AG09319 (cell line): Measurements from ENCODE around the gene TASP1.
"Not testable (repeated sequence)": the region's sequence is repeated elsewhere in the genome, so short reads cannot be mapped to it uniquely, and the experiment has no call there.

Source experiments
- DNase-seq: peaks from one replicate; pipeline ENCODE4 v3.0.0-alpha.2; 2010; ENCODE audit warnings: low read depth; ENCODE audit errors: extremely low read depth
- TF ChIP-seq, protein P1 (sequence below): IDR thresholded peaks from 2 replicates; pipeline ENCODE4 v1.5.1; 2011; ENCODE audit warnings: low read depth, mild to moderate bottlenecking, inconsistent platforms, low read length, moderate library complexity

TASP1 gene

DNA sequence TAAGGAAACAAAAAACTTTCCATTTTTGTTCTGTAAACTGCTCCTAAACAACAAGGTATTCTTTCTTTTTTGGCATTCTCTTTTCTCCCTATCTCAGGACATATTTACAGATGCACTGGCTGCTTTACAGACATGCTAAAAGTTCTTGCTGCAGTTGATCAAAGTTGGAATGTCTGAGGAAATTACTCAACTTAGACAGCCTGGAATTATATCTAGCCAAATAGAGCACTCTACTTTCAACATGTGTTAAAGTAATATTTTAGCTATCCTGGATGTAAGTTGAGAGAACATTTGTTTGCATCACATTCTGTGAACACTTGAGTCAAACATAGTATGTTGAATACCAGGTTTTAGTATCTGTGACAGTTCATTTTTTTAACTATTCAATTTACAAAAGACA is 24.8 kb downstream of the TASP1 start:
- no peak for DNase-seq
- TF ChIP-seq, protein P1, sequence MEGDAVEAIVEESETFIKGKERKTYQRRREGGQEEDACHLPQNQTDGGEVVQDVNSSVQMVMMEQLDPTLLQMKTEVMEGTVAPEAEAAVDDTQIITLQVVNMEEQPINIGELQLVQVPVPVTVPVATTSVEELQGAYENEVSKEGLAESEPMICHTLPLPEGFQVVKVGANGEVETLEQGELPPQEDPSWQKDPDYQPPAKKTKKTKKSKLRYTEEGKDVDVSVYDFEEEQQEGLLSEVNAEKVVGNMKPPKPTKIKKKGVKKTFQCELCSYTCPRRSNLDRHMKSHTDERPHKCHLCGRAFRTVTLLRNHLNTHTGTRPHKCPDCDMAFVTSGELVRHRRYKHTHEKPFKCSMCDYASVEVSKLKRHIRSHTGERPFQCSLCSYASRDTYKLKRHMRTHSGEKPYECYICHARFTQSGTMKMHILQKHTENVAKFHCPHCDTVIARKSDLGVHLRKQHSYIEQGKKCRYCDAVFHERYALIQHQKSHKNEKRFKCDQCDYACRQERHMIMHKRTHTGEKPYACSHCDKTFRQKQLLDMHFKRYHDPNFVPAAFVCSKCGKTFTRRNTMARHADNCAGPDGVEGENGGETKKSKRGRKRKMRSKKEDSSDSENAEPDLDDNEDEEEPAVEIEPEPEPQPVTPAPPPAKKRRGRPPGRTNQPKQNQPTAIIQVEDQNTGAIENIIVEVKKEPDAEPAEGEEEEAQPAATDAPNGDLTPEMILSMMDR, result no peak

DNA sequence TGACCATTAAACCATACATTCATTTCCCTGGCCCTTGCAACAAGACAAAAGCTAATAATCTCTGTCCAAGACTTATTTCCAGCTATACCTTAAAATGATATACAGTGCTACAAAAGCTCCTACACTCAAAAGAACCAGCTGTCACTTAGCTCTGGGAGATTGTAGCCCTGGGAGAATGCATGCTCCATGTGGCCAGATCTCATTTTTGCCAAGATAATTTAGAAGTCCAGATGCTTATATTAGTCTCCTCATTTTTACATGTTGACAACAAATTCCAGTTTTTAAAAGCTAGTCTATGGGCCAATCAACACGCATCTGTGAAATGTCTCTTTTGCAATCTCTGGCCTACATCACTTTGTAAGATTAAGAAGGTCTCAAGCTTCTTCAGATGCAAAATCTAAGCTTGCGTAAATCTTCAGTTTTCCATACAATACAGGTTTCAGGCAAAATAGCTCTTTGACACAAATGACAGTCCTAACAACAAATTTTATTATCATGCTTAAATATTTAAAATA is 27.1 kb downstream of the TASP1 start:
- TF ChIP-seq, protein P1, result no peak
- DNase-seq, result no peak

DNA sequence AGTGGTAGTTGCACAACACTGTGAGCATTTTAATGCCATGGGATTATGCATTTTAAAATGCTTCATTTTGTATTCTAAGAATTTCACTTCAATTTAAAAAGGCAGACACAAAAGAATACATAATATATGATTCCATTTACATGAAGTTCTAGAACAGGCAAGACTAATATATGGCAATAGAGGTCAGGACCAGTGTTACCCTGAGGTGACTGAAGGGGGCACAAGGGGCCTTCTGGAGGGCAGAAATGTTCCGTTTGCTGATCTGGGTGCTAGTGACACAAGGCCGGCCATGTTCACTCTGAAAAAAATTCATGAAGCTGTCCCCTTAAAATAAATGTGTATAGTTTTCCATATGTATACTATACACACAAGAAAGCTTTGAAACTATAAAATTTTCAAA is 28.5 kb downstream of the TASP1 start:
- no peak for DNase-seq

DNA sequence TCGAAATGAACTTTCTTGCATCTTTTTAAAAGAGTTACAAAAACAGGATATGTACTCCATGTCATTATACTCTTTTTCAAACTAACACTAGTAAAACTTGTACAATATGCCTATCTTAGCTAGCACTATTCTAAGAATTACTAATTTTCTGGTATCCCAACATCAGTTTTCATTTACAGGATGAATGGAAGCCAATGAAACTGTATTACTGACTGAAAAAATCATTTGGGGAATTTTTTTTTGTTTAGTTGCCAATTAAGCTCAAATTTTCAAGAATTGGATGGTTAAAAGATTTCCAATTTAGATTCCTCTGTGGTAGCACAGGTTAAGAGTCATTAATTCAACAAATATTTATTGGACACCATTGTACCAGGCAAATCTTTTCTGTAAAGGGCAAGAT is 30.7 kb downstream of the TASP1 start:
- DNase-seq, result no peak
- TF ChIP-seq, protein P1, result no peak

More for the DNA sequence above, 28.5 kb downstream of the TASP1 start:
- TF ChIP-seq, protein P1, result no peak

DNA sequence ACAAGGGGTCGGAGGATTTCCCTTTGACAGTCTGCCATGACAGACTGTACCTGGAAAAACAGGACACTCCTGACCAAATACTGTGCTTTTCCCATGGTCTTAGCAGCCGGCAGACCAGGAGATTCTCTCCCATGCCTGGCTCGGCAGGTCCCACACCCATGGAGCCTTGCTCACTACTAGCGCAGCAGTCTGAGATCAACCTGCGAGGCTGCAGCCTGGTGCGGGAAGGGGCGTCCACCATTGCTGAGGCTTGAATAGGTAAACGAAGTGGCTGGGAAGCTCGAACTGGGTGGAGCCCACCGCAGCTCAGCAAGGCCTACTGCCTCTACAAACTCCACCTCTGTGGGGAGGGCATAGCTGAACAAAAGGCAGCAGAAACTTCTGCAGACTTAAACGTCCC is 45.3 kb downstream of the TASP1 start:
- DNase-seq, result not testable (repeated sequence)

DNA sequence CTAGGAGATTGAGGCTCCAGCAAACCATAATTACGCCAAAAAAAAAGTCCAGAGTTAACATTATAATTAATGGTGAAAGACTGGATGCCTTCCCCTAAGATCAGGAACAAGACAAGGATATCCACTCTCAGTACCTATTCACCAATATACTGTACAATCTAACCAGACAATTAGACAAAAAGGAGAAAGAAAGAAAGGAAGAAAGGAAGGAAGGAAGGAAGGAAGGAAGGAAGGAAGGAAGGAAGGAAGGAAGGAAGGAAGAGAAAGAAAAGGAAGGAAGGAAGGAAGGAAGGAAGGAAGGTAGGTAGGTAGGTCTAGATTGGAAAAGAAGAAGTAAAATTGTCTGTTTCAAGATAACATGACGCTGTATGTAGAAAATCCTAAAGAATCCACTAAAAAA is 50.7 kb downstream of the TASP1 start:
- DNase-seq, result no peak
- TF ChIP-seq, protein P1, result no peak

DNA sequence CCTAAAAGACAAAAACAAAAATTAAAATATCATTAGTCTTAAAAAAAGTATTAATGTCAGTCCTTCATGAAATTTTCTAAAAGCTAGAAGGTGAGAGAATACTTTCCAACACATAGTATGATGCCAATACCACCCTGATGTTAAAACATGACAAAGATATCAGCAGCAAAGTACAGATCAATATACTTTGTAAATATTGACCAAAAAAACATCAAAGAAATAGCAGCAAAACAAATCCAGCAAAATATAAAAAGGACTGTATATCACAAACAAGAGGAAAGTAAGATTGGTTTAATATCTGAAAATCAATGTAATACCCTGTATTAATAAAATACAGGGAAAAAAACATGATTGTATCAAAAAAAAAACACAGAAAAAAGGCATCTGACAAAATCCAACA is 51.4 kb downstream of the TASP1 start:
- TF ChIP-seq, protein P1, result no peak
- DNase-seq, result no peak

DNA sequence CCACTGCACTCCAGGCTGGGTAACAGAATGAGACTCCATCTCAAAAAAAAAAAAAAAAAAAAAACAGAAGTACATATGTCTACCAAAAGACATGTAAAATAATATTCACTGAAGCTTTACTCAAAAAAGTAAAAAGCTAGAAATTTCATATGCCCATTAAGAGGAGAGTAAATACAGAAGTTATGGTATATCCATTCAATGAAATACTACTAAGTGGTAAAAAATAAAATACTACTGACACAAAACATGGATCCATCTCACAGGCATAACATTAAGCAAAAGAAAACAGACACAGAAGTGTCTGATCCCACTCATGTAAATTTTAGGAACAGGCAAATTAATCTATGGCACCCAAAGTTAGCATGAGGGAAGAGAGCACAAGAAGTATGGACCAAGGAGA is 52.6 kb downstream of the TASP1 start:
- DNase-seq, result no peak

More for the DNA sequence above, 52.6 kb downstream of the TASP1 start:
- TF ChIP-seq, protein P1, result no peak
